Mucosa of stomach (tissue), 1 donor: ENCODE results near the gene CDH19.

Experiments
- H3K27me3 ChIP-seq: one replicate; pipeline ENCODE4 v1.7.0; 2013; ENCODE audit warnings: mild to moderate bottlenecking, low read length; ENCODE audit not compliant: control insufficient read depth, insufficient read depth
- H3K36me3 ChIP-seq: one replicate; pipeline ENCODE4 v1.7.0; 2013; ENCODE audit warnings: low read length; ENCODE audit not compliant: control insufficient read depth, insufficient read depth
- H3K4me1 ChIP-seq: one replicate; pipeline ENCODE4 v1.7.0; 2013; ENCODE audit warnings: mild to moderate bottlenecking, low read length; ENCODE audit not compliant: control insufficient read depth, insufficient read depth
- H3K4me3 ChIP-seq: one replicate; pipeline ENCODE4 v1.7.0; 2013; ENCODE audit warnings: low read length
- H3K9ac ChIP-seq: one replicate; pipeline ENCODE4 v1.7.0; 2013; ENCODE audit warnings: mild to moderate bottlenecking, low read length, moderate library complexity
- H3K9me3 ChIP-seq: one replicate; pipeline ENCODE4 v1.7.0; 2013; ENCODE audit warnings: mild to moderate bottlenecking, low read length, moderate library complexity; ENCODE audit not compliant: control insufficient read depth
- donor health status: Pancreatic carcinoma.

Gene CDH19, protein sequence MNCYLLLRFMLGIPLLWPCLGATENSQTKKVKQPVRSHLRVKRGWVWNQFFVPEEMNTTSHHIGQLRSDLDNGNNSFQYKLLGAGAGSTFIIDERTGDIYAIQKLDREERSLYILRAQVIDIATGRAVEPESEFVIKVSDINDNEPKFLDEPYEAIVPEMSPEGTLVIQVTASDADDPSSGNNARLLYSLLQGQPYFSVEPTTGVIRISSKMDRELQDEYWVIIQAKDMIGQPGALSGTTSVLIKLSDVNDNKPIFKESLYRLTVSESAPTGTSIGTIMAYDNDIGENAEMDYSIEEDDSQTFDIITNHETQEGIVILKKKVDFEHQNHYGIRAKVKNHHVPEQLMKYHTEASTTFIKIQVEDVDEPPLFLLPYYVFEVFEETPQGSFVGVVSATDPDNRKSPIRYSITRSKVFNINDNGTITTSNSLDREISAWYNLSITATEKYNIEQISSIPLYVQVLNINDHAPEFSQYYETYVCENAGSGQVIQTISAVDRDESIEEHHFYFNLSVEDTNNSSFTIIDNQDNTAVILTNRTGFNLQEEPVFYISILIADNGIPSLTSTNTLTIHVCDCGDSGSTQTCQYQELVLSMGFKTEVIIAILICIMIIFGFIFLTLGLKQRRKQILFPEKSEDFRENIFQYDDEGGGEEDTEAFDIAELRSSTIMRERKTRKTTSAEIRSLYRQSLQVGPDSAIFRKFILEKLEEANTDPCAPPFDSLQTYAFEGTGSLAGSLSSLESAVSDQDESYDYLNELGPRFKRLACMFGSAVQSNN

DNA sequence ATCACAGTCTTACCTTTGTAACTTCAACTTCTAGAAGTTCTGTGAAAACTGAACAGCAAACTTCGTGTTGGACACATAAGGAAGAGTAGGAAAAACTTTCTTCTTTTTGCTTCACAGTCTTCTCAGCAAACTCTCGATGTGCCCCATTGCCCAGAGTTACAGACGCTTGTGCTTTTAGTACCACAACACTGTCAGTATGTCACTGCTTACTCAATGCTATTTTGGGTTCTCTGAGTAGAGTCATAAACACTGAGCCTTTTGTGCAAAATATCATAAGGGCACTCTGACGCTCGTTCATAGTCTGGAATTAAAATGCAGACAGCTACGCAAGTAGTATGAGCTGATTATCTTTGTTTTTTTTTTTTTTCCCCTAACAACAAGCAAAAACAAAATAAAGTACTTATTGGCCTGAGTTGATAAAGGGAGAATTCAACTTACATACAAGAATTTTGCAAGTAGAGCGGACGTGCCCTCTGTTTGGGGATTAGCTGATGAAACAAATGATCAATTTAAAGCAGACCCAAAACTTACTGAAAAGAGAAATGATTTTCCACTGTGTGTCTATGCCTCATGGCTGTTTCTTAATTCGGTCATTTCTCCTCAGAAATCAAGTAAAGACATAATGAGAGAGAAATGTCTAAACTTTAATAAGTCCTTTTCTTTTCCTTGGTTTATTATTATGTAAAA, at the start of gene CDH19:
Gene CDH19, minus strand, starts transcription at position 150 of the 687 bp plus-strand sequence. CDS start 31,886 bp downstream, outside the sequence.
- Histone ChIP-seq H3K9ac (no peak within 1 kb of the TSS), H3K4me1 (no peaks in the 10 kb centered on the region), H3K9me3 (no peaks in the 10 kb centered on the region), H3K4me3 (no peak within 1 kb of the TSS), H3K27me3 (no peaks in the 10 kb centered on the region), H3K36me3 (no peaks in the 10 kb centered on the region)

DNA sequence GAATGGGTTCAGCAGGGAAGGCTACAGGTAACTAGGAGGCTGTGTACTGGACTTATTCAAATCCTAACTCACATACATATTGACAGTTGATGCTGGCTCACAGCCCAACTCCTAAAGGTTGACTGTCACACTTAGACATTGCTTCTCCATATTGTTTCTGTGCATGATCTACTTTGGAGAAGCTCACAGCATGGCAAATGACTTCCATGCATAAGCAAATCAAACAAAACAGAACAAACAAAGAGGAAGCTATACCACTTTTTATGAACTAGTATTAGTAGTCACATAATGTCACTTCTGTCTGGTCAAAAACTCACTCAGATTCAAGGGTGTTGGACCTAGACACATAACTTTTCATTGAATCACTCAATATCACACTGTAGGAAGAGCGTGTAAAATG, 43.8 kb upstream of the CDH19 start:
- Histone ChIP-seq H3K4me3 (no peak overlapping the region), H3K9me3 (no peaks in the 10 kb centered on the region), H3K36me3 (no peaks in the 10 kb centered on the region), H3K27me3 (no peaks in the 10 kb centered on the region), H3K9ac (no peak overlapping the region), H3K4me1 (no peaks in the 10 kb centered on the region)

DNA sequence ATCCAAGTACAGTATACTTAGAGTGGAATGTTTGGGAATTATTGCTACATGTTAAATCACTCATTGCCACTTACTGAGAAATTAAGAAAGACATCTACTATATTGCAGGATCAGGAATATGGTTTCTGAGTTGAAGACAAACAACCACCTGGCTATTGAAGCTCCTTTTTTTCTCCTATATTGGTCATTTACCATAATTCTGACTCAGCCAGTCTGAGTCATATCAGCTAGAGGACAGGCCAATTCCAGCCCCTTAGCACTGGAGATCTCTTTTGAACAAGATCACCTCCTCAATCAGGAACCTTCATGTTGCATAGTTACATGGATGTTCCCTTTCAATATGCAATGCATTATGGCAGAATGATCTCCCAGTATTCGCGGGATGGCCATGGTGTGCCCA, 42.7 kb upstream of the CDH19 start:
- no peak overlapping the region for H3K4me3 ChIP-seq
- no peaks in the 10 kb centered on the region for H3K27me3 ChIP-seq
- H3K36me3 ChIP-seq: no peaks in the 10 kb centered on the region
- no peak overlapping the region for H3K9ac ChIP-seq
- H3K9me3 ChIP-seq: no peaks in the 10 kb centered on the region
- no peaks in the 10 kb centered on the region for H3K4me1 ChIP-seq

DNA sequence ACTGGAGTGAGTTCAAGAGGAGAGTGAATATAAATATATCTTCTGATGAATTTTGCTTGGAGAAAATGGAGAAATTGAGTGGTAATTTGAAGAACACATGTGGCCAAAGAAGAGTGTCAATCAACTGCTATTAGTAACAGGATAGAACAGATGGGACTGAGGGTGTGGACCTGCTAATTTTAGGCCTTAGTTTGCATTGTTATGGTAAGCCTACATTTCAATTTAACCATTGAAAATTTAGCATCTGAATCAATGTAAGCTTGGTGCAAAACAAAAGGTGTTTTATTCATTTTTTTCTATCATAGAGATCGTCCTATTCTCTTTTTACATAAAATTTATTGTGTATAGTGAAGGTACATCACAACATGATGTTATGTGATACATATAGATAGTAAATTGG, 42.1 kb upstream of the CDH19 start:
- Histone ChIP-seq H3K27me3 (no peaks in the 10 kb centered on the region), H3K9me3 (no peaks in the 10 kb centered on the region), H3K4me1 (no peaks in the 10 kb centered on the region), H3K36me3 (no peaks in the 10 kb centered on the region), H3K9ac (no peak overlapping the region), H3K4me3 (no peak overlapping the region)

DNA sequence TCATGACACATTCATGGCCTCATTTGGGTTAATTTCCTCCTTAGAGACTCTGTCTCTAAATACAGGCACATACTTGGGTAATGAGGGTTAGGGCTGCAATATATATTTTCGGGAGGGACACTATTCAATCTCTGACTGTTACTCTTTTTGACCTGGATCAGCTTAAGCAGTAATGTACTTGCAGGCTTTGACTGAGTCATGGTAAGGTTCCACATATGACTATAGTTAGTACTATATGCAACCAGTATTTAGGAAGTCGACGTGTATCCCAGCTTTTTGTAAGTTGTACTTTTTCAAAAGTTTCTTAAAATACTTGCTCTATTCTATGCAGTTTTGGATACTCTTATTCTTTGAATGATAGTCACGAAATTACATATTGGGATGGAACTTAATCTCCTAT, 37.2 kb upstream of the CDH19 start:
- Histone ChIP-seq H3K36me3 (no peaks in the 10 kb centered on the region), H3K9me3 (no peaks in the 10 kb centered on the region), H3K9ac (no peak overlapping the region), H3K4me1 (peaks cover 21% of the 10 kb centered on the region), H3K4me3 (no peak overlapping the region), H3K27me3 (no peaks in the 10 kb centered on the region)

DNA sequence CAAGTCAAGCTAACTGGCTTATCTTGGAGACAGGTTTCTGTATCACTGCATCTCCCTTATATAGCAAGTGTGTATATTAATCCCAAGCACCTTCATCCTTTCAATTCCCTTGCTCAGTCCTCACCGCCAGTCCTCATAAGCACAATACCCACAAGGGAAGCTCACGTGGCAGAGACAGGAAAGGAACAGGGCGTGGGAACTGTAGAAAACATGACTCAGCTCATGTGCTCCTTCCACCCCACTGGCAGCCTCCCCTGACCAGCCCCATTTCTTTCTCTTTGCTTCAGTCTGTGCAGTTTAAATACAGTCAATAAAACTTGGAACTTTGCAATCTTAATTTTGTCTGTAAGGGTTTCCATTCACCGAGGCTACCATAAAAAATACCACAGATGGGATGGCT, 36.5 kb upstream of the CDH19 start:
- Histone ChIP-seq H3K36me3 (no peaks in the 10 kb centered on the region), H3K4me3 (no peak overlapping the region), H3K9ac (no peak overlapping the region), H3K27me3 (no peaks in the 10 kb centered on the region), H3K9me3 (no peaks in the 10 kb centered on the region), H3K4me1 (peaks cover 21% of the 10 kb centered on the region)

DNA sequence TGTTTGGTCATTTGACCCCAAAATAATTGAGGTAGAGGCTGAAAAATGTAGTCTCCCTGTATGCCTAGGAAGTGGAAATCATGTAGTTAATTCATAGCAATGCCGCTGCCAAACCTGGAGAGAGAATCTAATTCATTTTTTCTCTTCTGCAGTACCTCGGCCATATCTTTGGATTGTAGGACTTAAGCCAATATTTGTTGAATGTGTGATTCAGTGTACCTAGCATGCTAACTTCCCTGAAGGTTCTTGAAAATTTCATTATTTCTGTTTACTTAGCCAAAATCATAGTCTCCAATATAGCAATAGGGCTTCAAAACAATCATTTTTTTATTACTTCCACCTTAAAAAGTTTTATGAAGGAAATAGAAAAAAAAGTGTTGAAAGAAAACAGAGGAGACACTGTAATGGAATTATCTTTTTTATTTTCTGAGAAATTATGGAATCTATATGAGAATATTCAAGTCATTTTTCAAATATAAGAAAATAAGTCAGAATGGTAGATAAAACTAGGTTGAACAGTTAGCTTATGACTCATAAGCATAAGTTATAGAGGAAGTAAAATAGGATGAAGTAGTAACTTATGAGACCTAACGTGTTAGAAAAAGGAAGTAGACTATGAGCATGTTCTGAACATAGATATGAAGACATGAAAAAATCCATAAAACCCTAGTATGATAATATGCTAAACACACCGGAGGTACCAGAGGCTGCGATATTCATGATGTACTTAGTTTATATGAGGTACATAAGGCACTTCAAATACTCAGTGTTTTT, 35.2 kb upstream of the CDH19 start:
- no peak overlapping the region for H3K9ac ChIP-seq
- no peaks in the 10 kb centered on the region for H3K9me3 ChIP-seq
- H3K27me3 ChIP-seq: no peaks in the 10 kb centered on the region
- H3K36me3 ChIP-seq: no peaks in the 10 kb centered on the region
- H3K4me3 ChIP-seq: no peak overlapping the region
- H3K4me1 ChIP-seq: peaks cover 24% of the 10 kb centered on the region

DNA sequence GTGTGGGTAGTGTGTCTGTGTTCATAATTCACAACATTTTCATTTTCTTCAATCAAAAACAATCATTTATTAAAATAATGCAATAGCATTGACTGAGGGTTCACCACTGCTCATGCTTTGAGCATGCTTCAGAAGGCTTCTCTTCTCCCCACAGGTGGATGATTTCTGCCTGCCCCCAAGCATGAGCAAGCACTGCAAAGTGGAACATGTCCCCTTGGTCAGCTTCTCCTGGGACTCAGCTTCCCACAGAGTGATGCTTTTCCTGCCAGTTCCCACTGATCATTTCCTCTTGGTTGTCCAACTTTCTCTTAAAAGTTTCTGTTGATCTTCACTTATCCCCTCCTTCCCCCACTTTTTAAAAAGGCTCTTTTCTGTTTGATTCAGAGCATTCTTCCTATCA, 31.5 kb upstream of the CDH19 start:
- no peak overlapping the region for H3K9ac ChIP-seq
- peaks cover 19% of the 10 kb centered on the region for H3K4me1 ChIP-seq
- no peaks in the 10 kb centered on the region for H3K27me3 ChIP-seq
- H3K9me3 ChIP-seq: no peaks in the 10 kb centered on the region
- no peak overlapping the region for H3K4me3 ChIP-seq
- no peaks in the 10 kb centered on the region for H3K36me3 ChIP-seq

DNA sequence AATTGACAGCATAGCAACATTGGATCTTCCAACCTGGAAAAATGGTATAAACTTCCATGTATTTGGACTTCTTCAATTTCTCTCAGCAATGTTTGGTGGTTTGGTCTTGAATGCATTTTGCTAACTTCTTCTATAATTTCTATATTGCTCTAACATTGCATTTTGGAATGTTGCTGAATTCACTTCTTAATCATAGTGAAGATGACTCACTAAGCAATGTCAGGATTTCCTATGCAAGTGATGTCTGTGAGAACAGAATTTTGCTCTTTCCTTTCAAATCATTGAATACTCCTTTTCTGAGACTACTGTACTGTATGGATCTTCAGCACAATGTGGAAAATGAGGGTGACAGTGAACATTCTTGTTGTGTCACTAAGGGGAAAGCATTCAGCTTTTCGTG, 28.9 kb upstream of the CDH19 start:
- H3K4me1 ChIP-seq: peaks cover 4% of the 10 kb centered on the region
- H3K27me3 ChIP-seq: no peaks in the 10 kb centered on the region

DNA sequence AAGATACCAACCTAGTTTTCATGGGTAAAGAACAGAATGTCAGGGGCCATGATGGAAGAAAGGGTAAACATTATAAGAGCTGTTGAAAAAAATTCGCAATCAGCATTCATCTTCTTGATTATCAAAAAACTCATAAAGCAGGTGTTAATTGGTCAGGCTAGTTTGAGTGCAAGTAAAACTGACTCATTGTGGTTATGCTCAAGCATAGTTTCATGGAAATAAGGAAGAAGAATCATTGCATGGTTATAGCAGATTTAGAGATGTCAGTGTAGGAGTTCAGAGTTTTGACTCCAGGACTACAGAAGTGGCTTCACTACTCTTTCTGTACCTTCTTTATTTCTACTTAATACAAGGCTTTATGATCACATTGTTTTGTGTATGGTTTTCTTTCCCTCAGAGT, 26.9 kb upstream of the CDH19 start:
- no peak overlapping the region for H3K9ac ChIP-seq
- no peak overlapping the region for H3K4me3 ChIP-seq
- H3K36me3 ChIP-seq: no peaks in the 10 kb centered on the region
- no peaks in the 10 kb centered on the region for H3K9me3 ChIP-seq
- no peaks in the 10 kb centered on the region for H3K27me3 ChIP-seq
- peaks cover 4% of the 10 kb centered on the region for H3K4me1 ChIP-seq

More for the DNA sequence above, 28.9 kb upstream of the CDH19 start:
- no peaks in the 10 kb centered on the region for H3K36me3 ChIP-seq
- no peak overlapping the region for H3K4me3 ChIP-seq
- no peaks in the 10 kb centered on the region for H3K9me3 ChIP-seq
- H3K9ac ChIP-seq: no peak overlapping the region

DNA sequence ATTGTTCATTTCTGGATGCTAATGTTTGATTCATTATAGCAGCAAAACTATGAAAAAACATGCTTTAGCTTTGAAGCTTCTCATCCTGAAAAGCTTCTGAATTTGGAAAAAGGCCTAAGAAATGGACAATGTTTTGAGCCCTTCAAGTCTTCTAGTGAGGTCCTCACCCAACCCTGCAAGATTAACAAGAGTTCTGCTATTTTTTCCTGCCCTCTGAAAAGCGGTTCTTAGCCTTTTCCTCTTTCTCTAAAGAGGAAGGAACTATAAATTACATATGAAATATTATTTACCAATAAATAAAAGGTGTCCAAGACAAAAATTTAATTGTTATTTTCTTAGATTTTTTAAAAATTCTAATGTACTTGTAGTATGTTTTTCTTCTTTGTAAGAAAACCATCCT, 19.9 kb upstream of the CDH19 start:
- Histone ChIP-seq H3K4me3 (no peak overlapping the region), H3K9me3 (no peaks in the 10 kb centered on the region), H3K27me3 (no peaks in the 10 kb centered on the region), H3K36me3 (no peaks in the 10 kb centered on the region), H3K4me1 (no peaks in the 10 kb centered on the region), H3K9ac (no peak overlapping the region)
